GM20000 (cell line): ENCODE data around the gene B4GALNT2.
"Not testable (repeated sequence)": the region's sequence is repeated elsewhere in the genome, so short reads cannot be mapped to it uniquely, and the experiment has no call there.

Experiments used
- DNase-seq: peaks from one replicate; pipeline ENCODE4 v3.0.0; 2012; ENCODE audit warnings: low spot score
- TF ChIP-seq, protein P1 (sequence below): IDR thresholded peaks from 2 replicates; pipeline ENCODE4 v1.5.1; 2012; ENCODE audit warnings: mild to moderate bottlenecking, control low read depth; ENCODE audit errors: extremely low read depth, missing control alignments

Gene B4GALNT2

GRCh38 chr17:49136335-49136734 is 3.8 kb downstream of the B4GALNT2 start:
- DNase-seq, result no peak
- TF ChIP-seq, protein P1, sequence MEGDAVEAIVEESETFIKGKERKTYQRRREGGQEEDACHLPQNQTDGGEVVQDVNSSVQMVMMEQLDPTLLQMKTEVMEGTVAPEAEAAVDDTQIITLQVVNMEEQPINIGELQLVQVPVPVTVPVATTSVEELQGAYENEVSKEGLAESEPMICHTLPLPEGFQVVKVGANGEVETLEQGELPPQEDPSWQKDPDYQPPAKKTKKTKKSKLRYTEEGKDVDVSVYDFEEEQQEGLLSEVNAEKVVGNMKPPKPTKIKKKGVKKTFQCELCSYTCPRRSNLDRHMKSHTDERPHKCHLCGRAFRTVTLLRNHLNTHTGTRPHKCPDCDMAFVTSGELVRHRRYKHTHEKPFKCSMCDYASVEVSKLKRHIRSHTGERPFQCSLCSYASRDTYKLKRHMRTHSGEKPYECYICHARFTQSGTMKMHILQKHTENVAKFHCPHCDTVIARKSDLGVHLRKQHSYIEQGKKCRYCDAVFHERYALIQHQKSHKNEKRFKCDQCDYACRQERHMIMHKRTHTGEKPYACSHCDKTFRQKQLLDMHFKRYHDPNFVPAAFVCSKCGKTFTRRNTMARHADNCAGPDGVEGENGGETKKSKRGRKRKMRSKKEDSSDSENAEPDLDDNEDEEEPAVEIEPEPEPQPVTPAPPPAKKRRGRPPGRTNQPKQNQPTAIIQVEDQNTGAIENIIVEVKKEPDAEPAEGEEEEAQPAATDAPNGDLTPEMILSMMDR, result no peak

DNA sequence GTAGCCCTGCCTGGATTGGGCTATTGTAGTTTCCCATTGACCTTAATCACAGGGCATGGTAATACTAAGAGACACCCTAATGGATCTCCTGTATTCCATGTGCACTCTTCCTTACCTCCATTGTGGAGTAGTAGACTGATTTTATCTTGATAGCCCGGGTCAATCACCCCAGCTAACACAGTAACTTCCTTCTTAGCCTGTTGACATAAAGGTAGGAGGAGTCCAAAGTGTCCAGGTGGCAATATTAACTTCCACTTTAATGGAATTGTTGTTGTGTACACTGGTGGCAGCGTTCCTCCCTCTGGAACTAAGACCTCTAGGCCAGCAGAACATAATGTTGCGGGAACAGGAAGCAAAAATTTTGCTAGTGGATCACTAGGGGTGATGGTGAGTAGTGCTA is 13.1 kb downstream of the B4GALNT2 start:
- not testable (repeated sequence) for DNase-seq

DNA sequence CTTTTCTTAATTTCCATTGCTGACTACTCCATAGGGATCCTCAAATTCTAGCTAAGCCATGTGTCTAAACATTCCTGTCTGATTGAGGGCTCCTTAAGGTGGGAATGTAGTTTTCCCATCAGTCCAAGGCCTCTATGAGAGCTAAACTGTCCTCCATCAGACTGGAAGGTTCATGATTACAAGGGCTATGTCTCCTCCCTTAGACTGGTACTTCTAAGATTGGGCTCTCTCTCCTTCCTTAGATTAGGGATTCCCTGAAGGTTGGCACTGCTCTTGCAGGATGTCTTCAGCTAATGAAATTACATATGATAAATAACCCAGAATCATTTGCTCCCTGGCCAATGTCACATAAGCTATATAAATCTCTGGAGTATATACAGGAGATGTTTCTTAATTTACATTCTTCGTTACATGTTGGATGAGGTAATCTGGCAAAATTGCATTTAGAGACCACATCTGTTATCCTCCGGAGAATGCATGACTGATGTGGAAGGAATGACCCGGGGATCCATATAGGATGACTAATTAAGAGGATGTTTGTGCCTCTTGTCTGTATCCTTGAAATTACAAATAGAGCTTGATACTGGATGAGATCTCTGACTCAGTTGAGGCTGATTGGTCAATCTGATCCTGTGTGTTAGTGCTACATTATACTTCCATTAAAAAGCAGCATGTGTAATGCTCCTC is 14.2 kb downstream of the B4GALNT2 start:
- TF ChIP-seq, protein P1, result no peak
- DNase-seq, result no peak

DNA sequence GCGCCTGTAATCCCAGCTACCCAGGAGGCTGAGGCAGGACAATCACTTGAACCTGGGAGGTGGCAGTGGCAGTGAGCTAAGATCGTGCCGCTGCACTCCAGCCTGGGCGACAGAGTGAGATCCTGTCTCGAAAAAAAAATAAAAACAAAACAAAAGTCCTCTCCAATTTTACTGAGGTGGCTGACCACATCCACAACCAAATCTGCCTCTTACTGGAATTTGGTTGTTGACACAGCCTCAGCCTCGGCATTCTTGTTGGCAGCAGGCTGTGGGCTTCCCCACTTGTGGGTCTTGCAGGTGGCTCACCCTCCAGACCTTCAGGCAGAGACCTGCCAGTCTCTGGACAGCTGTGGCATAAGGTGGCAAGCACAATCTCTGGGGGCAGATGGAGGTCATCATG is 15.6 kb downstream of the B4GALNT2 start:
- TF ChIP-seq, protein P1, result no peak
- no peak for DNase-seq

DNA sequence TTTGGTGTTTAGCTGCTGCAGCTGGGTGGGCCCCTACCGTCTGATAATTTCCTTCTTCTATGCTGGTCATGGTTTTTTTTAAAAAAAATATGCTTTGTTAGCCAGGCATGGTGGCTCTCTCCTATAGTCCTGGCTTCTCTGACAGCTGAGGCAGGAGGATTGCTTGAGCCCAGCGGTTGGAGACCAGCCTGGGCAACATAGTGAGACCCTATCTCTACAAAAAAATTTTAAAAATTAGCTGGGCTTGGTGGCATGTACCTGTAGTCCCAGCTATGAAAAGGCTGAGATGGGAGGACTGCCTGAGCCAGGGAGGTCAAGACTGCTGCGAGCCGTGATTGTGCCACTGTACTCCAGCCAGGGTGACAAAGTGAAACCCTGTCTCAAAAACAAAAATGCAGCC is 19.4 kb downstream of the B4GALNT2 start:
- no peak for DNase-seq
- TF ChIP-seq, protein P1, result no peak

GRCh38 chr17:49156256-49156655 is 23.7 kb downstream of the B4GALNT2 start:
- TF ChIP-seq, protein P1, result no peak
- no peak for DNase-seq

DNA sequence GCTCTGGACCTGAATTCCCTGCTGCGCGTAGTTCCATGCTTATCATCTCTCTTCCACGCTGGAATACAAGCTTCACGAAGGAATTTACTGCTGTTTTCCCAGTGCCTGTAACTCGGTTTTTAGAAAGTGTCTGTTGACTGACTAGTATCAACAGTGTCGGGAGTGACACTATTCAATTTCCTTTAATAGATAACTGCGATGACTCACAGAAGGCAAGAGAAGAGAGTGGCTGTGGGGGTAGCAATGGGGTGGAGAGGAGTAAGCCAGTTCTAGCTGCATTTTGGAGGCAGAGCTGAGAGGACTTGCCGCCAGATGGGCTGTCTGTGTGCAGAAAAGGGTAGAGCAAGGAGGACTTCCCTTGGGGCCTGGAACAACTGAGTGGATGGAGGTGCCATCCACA is 25.2 kb downstream of the B4GALNT2 start:
- DNase-seq, result no peak
- TF ChIP-seq, protein P1, result no peak

DNA sequence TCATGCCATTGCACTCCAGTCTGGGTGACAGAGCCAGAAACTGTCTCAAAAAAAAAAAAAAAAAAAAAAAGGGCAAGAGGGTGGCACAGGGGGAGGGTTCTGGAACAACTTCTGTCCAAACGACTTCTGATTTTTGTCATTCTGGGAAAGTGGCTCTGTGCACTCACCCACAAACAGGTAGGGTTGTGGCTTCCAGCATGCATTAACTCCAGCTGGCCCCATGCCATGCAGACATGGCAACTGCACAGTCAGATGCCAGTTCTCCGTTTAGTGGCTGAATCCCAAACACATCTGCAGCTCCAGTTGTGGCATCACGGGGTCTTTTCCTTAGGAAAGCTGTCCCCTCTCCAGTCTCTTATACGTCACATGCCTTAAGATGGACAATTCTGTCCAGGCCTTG is 30.3 kb downstream of the B4GALNT2 start:
- TF ChIP-seq, protein P1, result no peak
- no peak for DNase-seq
